HCT116 (cell line): ENCODE data around the gene MEAF6. TPM values are rescaled to one million over a fixed set of nuclear protein-coding genes. Genes with fewer than 3 reads are reported as not detected.

Experiments used
- ATAC-seq: fragments of 200-7000 bp; cut with Tn5 transposase; 2 replicates; pipeline ENCODE4 v1.9.1; 2020; ENCODE audit warnings: mild to moderate bottlenecking, moderate library complexity
- BruUV-seq: library from RNA; stranded (reverse); fragments of 400-500 nt; replicated peaks from 2 replicates; lab custom pipeline; 2021; lab: Mats Ljungman, UMichigan
- CTCF ChIA-PET: fragments of 300-600 bp; sonication (Branson Sonifier 250); formaldehyde crosslinking; loops from one replicate; lab custom pipeline; 2021; ENCODE audit warnings: antibody characterized with exemption; lab: Charles Lee
- POLR2A ChIA-PET: fragments of 300-600, 350-600 bp; sonication (Branson Sonifier 250); formaldehyde crosslinking; loops from one replicate; lab custom pipeline; 2021; ENCODE audit warnings: antibody characterized with exemption; lab: Charles Lee
- RAD21 ChIA-PET, 2 experiments: fragments of 300-600 bp; sonication (Branson Sonifier 250); formaldehyde crosslinking; loops; one replicate each; lab custom pipeline; 2023; ENCODE audit warnings: low total read pairs in 2 of 2; ENCODE audit not compliant: uncharacterized antibody in 2 of 2, unreplicated experiment in 2 of 2, low non-redundant PET in 1 of 2; lab: Charles Lee
- DNase-seq: peaks from one replicate; pipeline ENCODE4 v3.0.0-alpha.2; 2010; ENCODE audit warnings: low read depth, low spot score
- H2AFZ ChIP-seq: fragments of 200-600 bp; shearing (Covaris generic), sonication (generic); 2 replicates; pipeline ENCODE4 v1.6.1; 2017; ENCODE audit warnings: low read depth, mixed run types, mixed read lengths, antibody characterized with exemption, low read length; ENCODE audit not compliant: poor library complexity, severe bottlenecking
- H3K27ac ChIP-seq: 2 replicates; pipeline ENCODE4 v1.5.1; 2012; ENCODE audit warnings: low read depth, low read length
- H3K27me3 ChIP-seq: fragments of 200-600 bp; sonication (generic); 2 replicates; pipeline ENCODE4 v1.6.1; 2016; ENCODE audit warnings: mixed run types, low read length, mixed read lengths; ENCODE audit not compliant: insufficient read depth
- H3K36me3 ChIP-seq, 2 experiments: fragments of 200-500 bp in 1 of 2; fragments of 200-600 bp in 1 of 2; sonication (Bioruptor generic) in 1 of 2; sonication (generic) in 1 of 2; 2 replicates each; pipeline versions ENCODE4 v1.5.1 to v1.6.1; 2014 to 2016; ENCODE audit warnings: low read length in 2 of 2, inconsistent platforms in 1 of 2, mixed read lengths in 1 of 2, mixed run types in 1 of 2; ENCODE audit not compliant: insufficient read depth in 2 of 2, control insufficient read depth in 1 of 2
- H3K4me1 ChIP-seq, 2 experiments: fragments of 200-600 bp in 1 of 2; sonication (generic) in 1 of 2; 2 replicates each; pipeline versions ENCODE4 v1.5.1 to v1.6.1; 2012 to 2017; ENCODE audit warnings: low read length in 2 of 2, inconsistent platforms in 1 of 2, mild to moderate bottlenecking in 1 of 2, mixed read lengths in 1 of 2, mixed run types in 1 of 2, moderate library complexity in 1 of 2; ENCODE audit not compliant: insufficient read depth in 2 of 2, control insufficient read depth in 1 of 2
- H3K4me2 ChIP-seq: fragments of 200-600 bp; sonication (generic); 2 replicates; pipeline ENCODE4 v1.6.1; 2017; ENCODE audit warnings: mixed run types, low read length, mixed read lengths
- H3K4me3 ChIP-seq, 2 experiments: fragments of 200-600 bp in 1 of 2; sonication (generic) in 1 of 2; replicated peaks in 1 of 2; 2 replicates each; pipeline ENCODE4 v1.5.1; 2011 to 2016; ENCODE audit warnings: low read length in 2 of 2, control low read depth in 1 of 2, low read depth in 1 of 2, mild to moderate bottlenecking in 1 of 2, mixed read lengths in 1 of 2, mixed run types in 1 of 2
- H3K79me2 ChIP-seq: fragments of 200-600 bp; sonication (generic); 2 replicates; pipeline ENCODE4 v1.6.1; 2017; ENCODE audit warnings: mild to moderate bottlenecking, mixed run types, low read length, moderate library complexity, mixed read lengths; ENCODE audit not compliant: insufficient read depth
- H3K9ac ChIP-seq: fragments of 200-600 bp; sonication (generic); 2 replicates; pipeline ENCODE4 v1.6.1; 2016; ENCODE audit warnings: low read length, mixed read lengths
- H3K9me2 ChIP-seq: fragments of 200-600 bp; sonication (generic), shearing (Covaris generic); 2 replicates; pipeline ENCODE4 v1.6.1; 2017; ENCODE audit warnings: mixed run types, mild to moderate bottlenecking, moderate library complexity; ENCODE audit not compliant: insufficient read depth
- H3K9me3 ChIP-seq, 2 experiments: fragments of 200-500 bp in 1 of 2; fragments of 200-600 bp in 1 of 2; sonication (Bioruptor generic) in 1 of 2; sonication (generic) in 1 of 2; 2 replicates each; pipeline ENCODE4 v1.6.1; 2014 to 2017; ENCODE audit warnings: low read length in 2 of 2, mixed read lengths in 2 of 2, inconsistent platforms in 1 of 2, low read depth in 1 of 2, mild to moderate bottlenecking in 1 of 2, mixed run types in 1 of 2, moderate library complexity in 1 of 2; ENCODE audit not compliant: control insufficient read depth in 1 of 2, insufficient read depth in 1 of 2
- H4K20me1 ChIP-seq: fragments of 200-600 bp; sonication (generic), shearing (Covaris generic); 2 replicates; pipeline ENCODE4 v1.6.1; 2017; ENCODE audit warnings: mixed run types, mild to moderate bottlenecking, moderate library complexity; ENCODE audit not compliant: insufficient read depth
- CBX3 ChIP-seq: IDR thresholded peaks from 2 replicates; pipeline ENCODE4 v1.6.1; 2012; ENCODE audit warnings: low read depth
- EZH2 ChIP-seq: fragments of 200-600 bp; sonication (generic); IDR thresholded peaks from 2 replicates; pipeline ENCODE4 v1.6.1; 2017; ENCODE audit warnings: antibody characterized with exemption, mixed run types
- EZH2phosphoT487 ChIP-seq: fragments of 200-600 bp; IDR thresholded peaks from 2 replicates; pipeline ENCODE4 v1.6.1; 2018; ENCODE audit warnings: antibody characterized with exemption, borderline replicate concordance
- FOSL1 ChIP-seq: IDR thresholded peaks from 2 replicates; pipeline ENCODE4 v1.6.1; 2012; ENCODE audit warnings: low read depth
- JUND ChIP-seq: IDR thresholded peaks from 2 replicates; pipeline ENCODE4 v1.6.1; 2012
- POLR2A ChIP-seq: IDR thresholded peaks from 2 replicates; pipeline ENCODE4 v1.7.0; 2011; ENCODE audit warnings: borderline replicate concordance; ENCODE audit not compliant: insufficient read depth, insufficient read length; ENCODE audit errors: extremely low read depth
- POLR2AphosphoS5 ChIP-seq: IDR thresholded peaks from 2 replicates; pipeline ENCODE4 v1.6.1; 2011; ENCODE audit warnings: mild to moderate bottlenecking, low read depth, low read length, moderate library complexity
- RAD21 ChIP-seq: IDR thresholded peaks from 2 replicates; pipeline ENCODE4 v1.6.1; 2012; ENCODE audit warnings: low read depth, mild to moderate bottlenecking
- SIN3A ChIP-seq: IDR thresholded peaks from 2 replicates; pipeline ENCODE4 v1.6.1; 2012; ENCODE audit warnings: low read depth
- SP1 ChIP-seq: IDR thresholded peaks from 2 replicates; pipeline ENCODE4 v1.6.1; 2012; ENCODE audit warnings: low read depth
- SRF ChIP-seq: IDR thresholded peaks from 2 replicates; pipeline ENCODE4 v1.6.1; 2012; ENCODE audit warnings: low read depth
- TCF7L2 ChIP-seq: IDR thresholded peaks from 2 replicates; pipeline ENCODE4 v1.7.0; 2011; ENCODE audit warnings: borderline replicate concordance, inconsistent platforms; ENCODE audit not compliant: insufficient read depth, insufficient read length; ENCODE audit errors: extremely low read depth
- YY1 ChIP-seq: IDR thresholded peaks from 2 replicates; pipeline ENCODE4 v1.6.1; 2011; ENCODE audit warnings: low read length, low read depth, moderate library complexity, mild to moderate bottlenecking; ENCODE audit not compliant: insufficient replicate concordance; ENCODE audit errors: extremely low read depth
- ZNF274 ChIP-seq: fragments of 200-500 bp; sonication (Bioruptor generic); IDR thresholded peaks from 2 replicates; pipeline ENCODE4 v1.6.1; 2014; ENCODE audit warnings: mild to moderate bottlenecking, low read depth, low read length, inconsistent platforms
- intact Hi-C: fragments of 100-400 bp; cut with micrococcal nuclease; formaldehyde crosslinking; loops from 2 replicates; pipeline ENCODE4 v1.10.0; 2022
- total RNA-seq: library from RNA; stranded (reverse); gene quantifications from one replicate; pipeline ENCODE4 v1.2.1, GENCODE V29; 2021; ENCODE audit not compliant: unreplicated experiment
- TF ChIP-seq, protein P1 (sequence below): IDR thresholded peaks from 2 replicates; pipeline ENCODE4 v1.6.1; 2012; ENCODE audit warnings: low read depth
- TF ChIP-seq, protein P2 (sequence below): IDR thresholded peaks from 2 replicates; pipeline ENCODE4 v1.6.1; 2012
- TF ChIP-seq, protein P3 (sequence below): IDR thresholded peaks from 2 replicates; pipeline ENCODE4 v1.6.1; 2011; ENCODE audit warnings: mild to moderate bottlenecking, low read length, moderate library complexity; ENCODE audit not compliant: insufficient replicate concordance; ENCODE audit errors: extremely low read depth
- TF ChIP-seq, protein P4 (sequence below): IDR thresholded peaks from 2 replicates; pipeline ENCODE4 v1.6.1; 2012

MEAF6 gene
- total RNA-seq, 1 experiment from 2014 or later, result 50.3 TPM

DNA sequence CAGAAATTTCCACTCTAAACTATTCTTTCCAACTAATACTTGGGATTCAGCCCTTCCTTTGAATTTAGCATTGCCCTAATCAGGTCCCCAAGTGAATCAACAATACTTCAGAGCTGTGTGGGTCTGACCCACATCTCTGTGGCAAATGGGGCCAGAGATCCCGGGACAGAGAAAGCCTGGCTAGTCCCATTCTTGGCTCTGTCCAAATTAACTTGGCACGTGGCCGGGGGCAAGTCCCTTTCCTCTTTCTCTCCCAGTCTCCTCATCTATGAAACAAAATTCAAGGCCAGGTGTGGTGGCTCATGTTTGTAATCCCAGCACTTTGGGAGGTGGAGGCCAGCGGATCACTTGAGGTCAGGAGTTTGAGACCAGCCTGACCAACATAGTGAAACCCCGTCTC lies 46.5 kb downstream of the MEAF6 start:
- no peak overlapping the region for H3K27ac ChIP-seq
- intact Hi-C loops, result no loop called here
- TF ChIP-seq SP1 (no peak), RAD21 (no peak), POLR2A (no peak), SIN3A (no peak), ZNF274 (no peak), YY1 (no peak), POLR2AphosphoS5 (no peak), SRF (no peak), EZH2 (no peak), JUND (no peak), CBX3 (no peak), FOSL1 (no peak), TCF7L2 (no peak), EZH2phosphoT487 (no peak)
- TF ChIP-seq, protein P1, sequence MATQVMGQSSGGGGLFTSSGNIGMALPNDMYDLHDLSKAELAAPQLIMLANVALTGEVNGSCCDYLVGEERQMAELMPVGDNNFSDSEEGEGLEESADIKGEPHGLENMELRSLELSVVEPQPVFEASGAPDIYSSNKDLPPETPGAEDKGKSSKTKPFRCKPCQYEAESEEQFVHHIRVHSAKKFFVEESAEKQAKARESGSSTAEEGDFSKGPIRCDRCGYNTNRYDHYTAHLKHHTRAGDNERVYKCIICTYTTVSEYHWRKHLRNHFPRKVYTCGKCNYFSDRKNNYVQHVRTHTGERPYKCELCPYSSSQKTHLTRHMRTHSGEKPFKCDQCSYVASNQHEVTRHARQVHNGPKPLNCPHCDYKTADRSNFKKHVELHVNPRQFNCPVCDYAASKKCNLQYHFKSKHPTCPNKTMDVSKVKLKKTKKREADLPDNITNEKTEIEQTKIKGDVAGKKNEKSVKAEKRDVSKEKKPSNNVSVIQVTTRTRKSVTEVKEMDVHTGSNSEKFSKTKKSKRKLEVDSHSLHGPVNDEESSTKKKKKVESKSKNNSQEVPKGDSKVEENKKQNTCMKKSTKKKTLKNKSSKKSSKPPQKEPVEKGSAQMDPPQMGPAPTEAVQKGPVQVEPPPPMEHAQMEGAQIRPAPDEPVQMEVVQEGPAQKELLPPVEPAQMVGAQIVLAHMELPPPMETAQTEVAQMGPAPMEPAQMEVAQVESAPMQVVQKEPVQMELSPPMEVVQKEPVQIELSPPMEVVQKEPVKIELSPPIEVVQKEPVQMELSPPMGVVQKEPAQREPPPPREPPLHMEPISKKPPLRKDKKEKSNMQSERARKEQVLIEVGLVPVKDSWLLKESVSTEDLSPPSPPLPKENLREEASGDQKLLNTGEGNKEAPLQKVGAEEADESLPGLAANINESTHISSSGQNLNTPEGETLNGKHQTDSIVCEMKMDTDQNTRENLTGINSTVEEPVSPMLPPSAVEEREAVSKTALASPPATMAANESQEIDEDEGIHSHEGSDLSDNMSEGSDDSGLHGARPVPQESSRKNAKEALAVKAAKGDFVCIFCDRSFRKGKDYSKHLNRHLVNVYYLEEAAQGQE, result no peak
- TF ChIP-seq, protein P2, sequence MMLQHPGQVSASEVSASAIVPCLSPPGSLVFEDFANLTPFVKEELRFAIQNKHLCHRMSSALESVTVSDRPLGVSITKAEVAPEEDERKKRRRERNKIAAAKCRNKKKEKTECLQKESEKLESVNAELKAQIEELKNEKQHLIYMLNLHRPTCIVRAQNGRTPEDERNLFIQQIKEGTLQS, result no peak
- TF ChIP-seq, protein P3, sequence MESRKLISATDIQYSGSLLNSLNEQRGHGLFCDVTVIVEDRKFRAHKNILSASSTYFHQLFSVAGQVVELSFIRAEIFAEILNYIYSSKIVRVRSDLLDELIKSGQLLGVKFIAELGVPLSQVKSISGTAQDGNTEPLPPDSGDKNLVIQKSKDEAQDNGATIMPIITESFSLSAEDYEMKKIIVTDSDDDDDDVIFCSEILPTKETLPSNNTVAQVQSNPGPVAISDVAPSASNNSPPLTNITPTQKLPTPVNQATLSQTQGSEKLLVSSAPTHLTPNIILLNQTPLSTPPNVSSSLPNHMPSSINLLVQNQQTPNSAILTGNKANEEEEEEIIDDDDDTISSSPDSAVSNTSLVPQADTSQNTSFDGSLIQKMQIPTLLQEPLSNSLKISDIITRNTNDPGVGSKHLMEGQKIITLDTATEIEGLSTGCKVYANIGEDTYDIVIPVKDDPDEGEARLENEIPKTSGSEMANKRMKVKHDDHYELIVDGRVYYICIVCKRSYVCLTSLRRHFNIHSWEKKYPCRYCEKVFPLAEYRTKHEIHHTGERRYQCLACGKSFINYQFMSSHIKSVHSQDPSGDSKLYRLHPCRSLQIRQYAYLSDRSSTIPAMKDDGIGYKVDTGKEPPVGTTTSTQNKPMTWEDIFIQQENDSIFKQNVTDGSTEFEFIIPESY, result no peak
- TF ChIP-seq, protein P4, sequence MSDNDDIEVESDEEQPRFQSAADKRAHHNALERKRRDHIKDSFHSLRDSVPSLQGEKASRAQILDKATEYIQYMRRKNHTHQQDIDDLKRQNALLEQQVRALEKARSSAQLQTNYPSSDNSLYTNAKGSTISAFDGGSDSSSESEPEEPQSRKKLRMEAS, result no peak
- no peak overlapping the region for H3K4me3 ChIP-seq
- H3K36me3 ChIP-seq, result 0 out of 4 replicates have a peak, but pooled peaks cover 0 to 3% of the 10 kb centered on the region in 2 experiments
- no peaks in the 10 kb centered on the region for H3K9me2 ChIP-seq
- 0 out of 2 replicates have a peak, but pooled peaks cover 3% of the 10 kb centered on the region for H3K27me3 ChIP-seq
- H3K4me1 ChIP-seq, result peaks cover 23 to 26% of the 10 kb centered on the region in 2 experiments
- no peak overlapping the region for H2AFZ ChIP-seq
- H3K4me2 ChIP-seq, result no peak overlapping the region
- H3K9ac ChIP-seq, result no peak overlapping the region
- no peak for ATAC-seq
- RAD21 ChIA-PET, result no interaction called here
- BruUV-seq, result no TSS peak
- H3K79me2 ChIP-seq, result no peaks in the 10 kb centered on the region
- CTCF ChIA-PET, result no interaction called here
- H3K9me3 ChIP-seq, result no peaks in the 10 kb centered on the region
- no peak for DNase-seq
- POLR2A ChIA-PET, result no interaction called here
- no peaks in the 10 kb centered on the region for H4K20me1 ChIP-seq
